B cell (primary cell): ENCODE results near the gene RPS4Y1. TPM values are rescaled to one million over a fixed set of nuclear protein-coding genes. Genes with fewer than 3 reads are reported as not detected.

Experiments used
- ATAC-seq: fragments of 200-7000 bp; cut with Tn5 transposase; one replicate; pipeline ENCODE4 v1.10.0; 2021; ENCODE audit warnings: low read depth, mild to moderate bottlenecking, moderate number of reproducible peaks, moderate library complexity
- CTCF ChIA-PET: fragments of 350-600 bp; sonication (Branson Sonifier 250); formaldehyde crosslinking; loops from one replicate; lab custom pipeline; 2021; ENCODE audit warnings: antibody characterized with exemption, inconsistent platforms; lab: Charles Lee
- POLR2A ChIA-PET: fragments of 350-600 bp; sonication (Branson Sonifier 250); formaldehyde crosslinking; loops from one replicate; lab custom pipeline; 2021; ENCODE audit warnings: antibody characterized with exemption; lab: Charles Lee
- DNase-seq: peaks from one replicate; pipeline ENCODE4 v3.0.0; 2013
- H2AFZ ChIP-seq: 2 replicates; pipeline ENCODE4 v1.6.1; 2012; ENCODE audit warnings: mild to moderate bottlenecking, low read depth, low read length; ENCODE audit not compliant: insufficient read depth, poor library complexity, severe bottlenecking
- H3K27ac ChIP-seq, 2 donors: 1 replicate in 1 of 2; 2 replicates in 1 of 2; pipeline ENCODE4 v1.5.1; 2012 to 2013; ENCODE audit warnings: low read length in 2 of 2, mild to moderate bottlenecking in 2 of 2, moderate library complexity in 1 of 2
- H3K27me3 ChIP-seq, 4 experiments: fragments of 200-600 bp in 1 of 4; sonication (generic) in 1 of 4; replicated peaks in 1 of 4; 1 replicate in 2 of 4; 2 replicates in 2 of 4; pipeline versions ENCODE4 v1.6.1 to v1.7.0; 2013 to 2016; ENCODE audit warnings: low read length in 3 of 4, mild to moderate bottlenecking in 2 of 4, mixed read lengths in 1 of 4, moderate library complexity in 1 of 4; ENCODE audit not compliant: insufficient read depth in 4 of 4, control insufficient read depth in 3 of 4; ENCODE audit errors: control extremely low read depth in 1 of 4
- H3K36me3 ChIP-seq, 2 experiments: replicated peaks in 1 of 2; 1 replicate in 1 of 2; 2 replicates in 1 of 2; pipeline versions ENCODE4 v1.6.1 to v1.7.1; 2013; ENCODE audit warnings: low read length in 1 of 2; ENCODE audit not compliant: insufficient read depth in 2 of 2, control insufficient read depth in 1 of 2; ENCODE audit errors: control extremely low read depth in 1 of 2, extremely low read depth in 1 of 2
- H3K4me1 ChIP-seq, 2 donors: fragments of 200-600 bp in 1 of 2; sonication (generic) in 1 of 2; 1 replicate in 1 of 2; 2 replicates in 1 of 2; pipeline versions ENCODE4 v1.5.1 to v1.6.1; 2013 to 2017; ENCODE audit warnings: low read length in 2 of 2; ENCODE audit not compliant: control insufficient read depth in 2 of 2, insufficient read depth in 2 of 2
- H3K4me2 ChIP-seq: replicated peaks from 2 replicates; pipeline ENCODE3; 2012; ENCODE audit warnings: mild to moderate bottlenecking, low read depth, low read length; ENCODE audit not compliant: poor library complexity, severe bottlenecking
- H3K4me3 ChIP-seq, 5 experiments: fragments of 200-600 bp in 1 of 5; sonication (generic) in 1 of 5; 1 replicate in 3 of 5; 2 replicates in 2 of 5; pipeline versions ENCODE4 v1.5.1 to v1.7.0; 2011 to 2016; ENCODE audit warnings: low read length in 4 of 5, mild to moderate bottlenecking in 4 of 5, low read depth in 2 of 5, control low read depth in 1 of 5, moderate library complexity in 1 of 5; ENCODE audit not compliant: insufficient read depth in 1 of 5; ENCODE audit errors: control extremely low read depth in 1 of 5, extremely low read depth in 1 of 5
- H3K79me2 ChIP-seq: fragments of 200-600 bp; sonication (generic); one replicate; pipeline ENCODE4 v1.6.0; 2016; ENCODE audit warnings: low read length; ENCODE audit not compliant: control insufficient read depth, insufficient read depth
- H3K9ac ChIP-seq: fragments of 200-600 bp; sonication (generic); 2 replicates; pipeline ENCODE4 v1.6.1; 2017; ENCODE audit warnings: mild to moderate bottlenecking, low read length, moderate library complexity
- H3K9me3 ChIP-seq, 3 donors: one replicate each; pipeline versions ENCODE4 v1.6.1 to v1.7.1; 2013; ENCODE audit warnings: low read length in 2 of 3; ENCODE audit not compliant: control insufficient read depth in 2 of 3, insufficient read depth in 1 of 3; ENCODE audit errors: control extremely low read depth in 1 of 3
- H4K20me1 ChIP-seq: 2 replicates; pipeline ENCODE4 v1.6.0; 2012; ENCODE audit warnings: mild to moderate bottlenecking, low read length; ENCODE audit not compliant: insufficient read depth, control insufficient read depth, poor library complexity, severe bottlenecking
- H3K27ac Mint-ChIP-seq: one replicate; pipeline ENCODE4 v1.8.0; 2021; ENCODE audit warnings: mixed read lengths
- H3K27me3 Mint-ChIP-seq: one replicate; pipeline ENCODE4 v1.8.0; 2021; ENCODE audit warnings: mixed read lengths
- H3K4me1 Mint-ChIP-seq: one replicate; pipeline ENCODE4 v1.8.0; 2021; ENCODE audit warnings: mixed read lengths
- H3K4me3 Mint-ChIP-seq: one replicate; pipeline ENCODE4 v1.8.0; 2021; ENCODE audit warnings: mixed read lengths
- H3K9me3 Mint-ChIP-seq: one replicate; pipeline ENCODE4 v1.8.0; 2022; ENCODE audit warnings: mixed read lengths; ENCODE audit not compliant: insufficient read depth
- CTCF ChIP-seq: fragments of 200-600 bp; IDR thresholded peaks from one replicate; pipeline ENCODE4 v1.8.0; 2022; ENCODE audit warnings: antibody characterized with exemption, mild to moderate bottlenecking
- EZH2 ChIP-seq: IDR thresholded peaks from 2 replicates; pipeline ENCODE4 v1.6.1; 2012; ENCODE audit warnings: borderline replicate concordance, low read depth, mild to moderate bottlenecking, moderate library complexity, low read length; ENCODE audit not compliant: insufficient read depth, poor library complexity, severe bottlenecking
- WGBS: methylation state at CpG from one replicate; pipeline ENCODE4 v1.1.5; 2013; ENCODE audit warnings: missing lambda C conversion rate; ENCODE audit not compliant: insufficient coverage; 5-methylcytosine and 5-hydroxymethylcytosine counted together
- intact Hi-C: fragments of 100-400 bp; cut with micrococcal nuclease; formaldehyde crosslinking; loops from one replicate; pipeline ENCODE4 v1.10.0; 2022
- polyA plus RNA-seq: library from polyadenylated mRNA; depleted of rRNA; stranded (reverse); fragments of >200 nt; gene quantifications from 2 replicates; pipeline ENCODE4 v1.2.3, GENCODE V29; 2012
- total RNA-seq, 2 donors: library from RNA; stranded (reverse); fragments of 120-200 nt in 1 of 2; gene quantifications; 1 replicate in 1 of 2; 2 replicates in 1 of 2; pipeline versions ENCODE4 v1.2.3 to v1.2.4, GENCODE V29; 2013 to 2022

Gene RPS4Y1
- total and polyA plus RNA-seq, 2 donors (not counting 1 experiment from before 2014, with no cell fraction given): 304 TPM; not detected in 1

DNA sequence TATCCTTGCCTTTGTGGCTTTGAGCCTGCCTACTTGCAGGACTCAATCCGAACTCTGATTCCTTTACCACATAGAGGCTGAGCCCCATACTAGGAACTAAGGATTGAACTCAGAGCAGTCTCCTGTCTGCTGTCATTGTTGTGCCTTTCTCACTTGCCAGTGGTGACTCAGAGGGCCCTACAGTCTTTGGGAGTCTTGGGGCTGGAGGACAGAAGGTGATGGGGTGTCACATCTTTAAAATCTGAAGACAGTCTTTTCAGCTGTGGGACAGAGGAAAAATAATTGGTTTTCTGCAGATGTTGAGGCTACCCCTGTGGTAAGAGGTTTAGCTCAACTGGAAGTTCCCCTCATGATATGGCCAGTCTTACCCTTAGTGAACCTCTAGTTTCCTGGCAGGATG lies 8.0 kb downstream of the RPS4Y1 start:
- H4K20me1 ChIP-seq: no peaks in the 10 kb centered on the region
- peaks cover 29% of the 10 kb centered on the region for H3K4me1 Mint-ChIP-seq
- H3K36me3 ChIP-seq: peaks cover 0 to 73% of the 10 kb centered on the region in 2 experiments
- no peaks in the 10 kb centered on the region for H3K9me3 Mint-ChIP-seq
- WGBS: no CpG with 5 or more reads among the region's 1 CpG
- no peak overlapping the region for H3K4me2 ChIP-seq
- H3K27me3 Mint-ChIP-seq: no peaks in the 10 kb centered on the region
- no peaks in the 10 kb centered on the region for H3K79me2 ChIP-seq
- no peak overlapping the region for H3K9ac ChIP-seq
- no peaks in the 10 kb centered on the region for H3K27me3 ChIP-seq
- H3K4me3 Mint-ChIP-seq: no peak overlapping the region
- no peak overlapping the region for H3K27ac ChIP-seq
- no peaks in the 10 kb centered on the region for H3K4me1 ChIP-seq
- ATAC-seq (no peak), DNase-seq (no peak)
- no peak overlapping the region for H2AFZ ChIP-seq
- intact Hi-C loops: no loop called here
- no peak overlapping the region for H3K4me3 ChIP-seq
- H3K27ac Mint-ChIP-seq: no peak overlapping the region
- CTCF ChIA-PET: no interaction called here
- TF ChIP-seq CTCF: no peak
- no peak for TF ChIP-seq EZH2
- no peaks in the 10 kb centered on the region for H3K9me3 ChIP-seq
- POLR2A ChIA-PET: no interaction called here

DNA sequence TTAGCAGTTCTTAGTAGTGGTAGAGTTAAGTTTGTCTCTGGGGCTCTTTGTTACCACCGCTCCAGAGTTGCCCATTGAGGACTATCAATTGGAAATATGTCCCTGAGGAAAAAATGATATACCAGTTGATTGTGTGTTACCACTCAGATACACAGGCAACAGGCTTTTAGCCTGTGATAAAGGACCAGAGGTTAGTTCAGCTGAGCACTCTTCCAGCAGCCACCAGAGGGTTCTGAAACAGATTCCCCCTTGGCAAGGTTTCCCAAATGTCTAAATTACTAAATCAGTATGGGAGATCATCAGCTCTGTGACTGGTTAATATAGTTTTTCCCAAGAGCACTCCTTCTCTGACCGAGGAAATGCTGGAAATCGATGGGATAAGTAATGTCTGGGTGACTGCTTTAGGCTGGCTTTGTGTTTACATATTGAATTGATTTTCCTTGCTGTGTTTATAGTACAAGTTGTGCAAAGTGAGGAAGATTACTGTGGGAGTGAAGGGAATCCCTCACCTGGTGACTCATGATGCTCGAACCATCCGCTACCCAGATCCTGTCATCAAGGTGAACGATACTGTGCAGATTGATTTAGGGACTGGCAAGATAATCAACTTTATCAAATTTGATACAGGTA lies 12.9 kb downstream of the RPS4Y1 start:
- H3K4me3 Mint-ChIP-seq: no peak overlapping the region
- Histone ChIP-seq H4K20me1 (no peaks in the 10 kb centered on the region), H3K79me2 (no peaks in the 10 kb centered on the region)

More for the DNA sequence above, 12.9 kb downstream of the RPS4Y1 start:
- POLR2A ChIA-PET: no interaction called here
- no peak overlapping the region for H3K27ac Mint-ChIP-seq
- Histone ChIP-seq H3K36me3 (peaks cover 0 to 55% of the 10 kb centered on the region in 2 experiments), H3K9me3 (no peaks in the 10 kb centered on the region), H3K27me3 (no peaks in the 10 kb centered on the region), H3K9ac (no peak overlapping the region), H3K4me2 (no peak overlapping the region), H3K27ac (no peak overlapping the region), H2AFZ (no peak overlapping the region), H3K4me1 (no peaks in the 10 kb centered on the region), H3K4me3 (no peak overlapping the region)
- CTCF ChIA-PET: no interaction called here
- H3K9me3 Mint-ChIP-seq: no peaks in the 10 kb centered on the region
- no peak for ATAC-seq
- intact Hi-C loops: no loop called here
- WGBS: 100% methylated on average over 2 of the region's 6 CpGs
- H3K4me1 Mint-ChIP-seq: peaks cover 23% of the 10 kb centered on the region
- H3K27me3 Mint-ChIP-seq: no peaks in the 10 kb centered on the region
- DNase-seq: no peak
- TF ChIP-seq EZH2 (no peak), CTCF (no peak)
